Esophagus muscularis mucosa (tissue), 4 donors: Measurements from ENCODE around the gene C19orf18. TPM values are rescaled to one million over a fixed set of nuclear protein-coding genes. Genes with fewer than 3 reads are reported as not detected.
"Not testable (repeated sequence)": the region's sequence is repeated elsewhere in the genome, so short reads cannot be mapped to it uniquely, and the experiment has no call there.

Experiments
- DNase-seq: peaks from one replicate; pipeline ENCODE4 v3.0.0-alpha.2; 2017; ENCODE audit errors: extremely low spot score
- H3K27ac ChIP-seq, 4 donors: fragments of 200-600 bp; sonication (generic); replicated peaks in 1 of 4; 1 replicate in 3 of 4; 2 replicates in 1 of 4; pipeline ENCODE4 v1.5.1; 2016 to 2019; ENCODE audit warnings: mild to moderate bottlenecking in 1 of 4
- H3K27me3 ChIP-seq, 4 donors: fragments of 200-600 bp; sonication (generic); one replicate each; pipeline versions ENCODE4 v1.5.1 to v1.6.0; 2016 to 2019
- H3K36me3 ChIP-seq, 4 donors: fragments of 200-600 bp; sonication (generic); one replicate each; pipeline ENCODE4 v1.5.1; 2016 to 2019
- H3K4me1 ChIP-seq, 4 donors: fragments of 200-600 bp; sonication (generic); one replicate each; pipeline ENCODE4 v1.5.1; 2016 to 2019
- H3K4me3 ChIP-seq, 4 donors: fragments of 200-600 bp; sonication (generic); 1 replicate in 2 of 4; 2 replicates in 2 of 4; pipeline ENCODE4 v1.5.1; 2016 to 2019; ENCODE audit warnings: mild to moderate bottlenecking in 4 of 4, moderate library complexity in 1 of 4
- H3K9me3 ChIP-seq, 4 donors: fragments of 200-600 bp; sonication (generic); 1 replicate in 3 of 4; 2 replicates in 1 of 4; pipeline ENCODE4 v1.5.1; 2016 to 2019
- EP300 ChIP-seq: sonication (generic); formaldehyde crosslinking; IDR thresholded peaks from one replicate; pipeline ENCODE4 v1.6.1; 2017; ENCODE audit warnings: antibody characterized with exemption
- POLR2A ChIP-seq: fragments of 450-650 bp; IDR thresholded peaks from one replicate; pipeline ENCODE4 v1.6.1; 2017; ENCODE audit warnings: antibody characterized with exemption, moderate library complexity, mild to moderate bottlenecking, low read depth
- POLR2AphosphoS5 ChIP-seq, 2 donors: sonication (generic); formaldehyde crosslinking; IDR thresholded peaks; one replicate each; pipeline ENCODE4 v1.6.1; 2017; ENCODE audit warnings: antibody characterized with exemption in 2 of 2
- WGBS: methylation state at CpG from one replicate; pipeline ENCODE4 v1.1.5; 2018; 5-methylcytosine and 5-hydroxymethylcytosine counted together
- intact Hi-C: fragments of 100-400 bp; cut with DNase I; formaldehyde crosslinking; loops from one replicate; pipeline ENCODE4 v1.15.1; 2023
- total RNA-seq, 4 donors: library from RNA; depleted of rRNA; stranded (reverse); fragments of >200 nt; gene quantifications; one replicate each; pipeline versions ENCODE4 v1.1.0 to v1.2.1, GENCODE V29; 2016
- TF ChIP-seq, protein P1 (sequence below), 3 experiments: fragments of 200-600 bp in 2 of 3; fragments of 450-650 bp in 1 of 3; sonication (generic) in 2 of 3; IDR thresholded peaks; one replicate each; pipeline ENCODE4 v1.5.1; 2017 to 2019; ENCODE audit warnings: antibody characterized with exemption in 3 of 3, mild to moderate bottlenecking in 2 of 3, moderate library complexity in 1 of 3

The C19orf18 gene
- total RNA-seq, 4 donors from 2014 or later: 0.40 to 0.84 (median 0.83) TPM; not detected in 1

GRCh38 chr19:57934820-57935665 is 39.3 kb downstream of the C19orf18 start, which contains the start of gene ZNF418:
Gene ZNF418, minus strand, starts transcription at chr19:57935402. Its CDS starts 1,580 bp downstream, at chr19:57933822.
- TF ChIP-seq POLR2AphosphoS5 (IDR thresholded peaks at IDR 0.05): peak in 1 of 2 donors; percentile 74
- TF ChIP-seq, protein P1, sequence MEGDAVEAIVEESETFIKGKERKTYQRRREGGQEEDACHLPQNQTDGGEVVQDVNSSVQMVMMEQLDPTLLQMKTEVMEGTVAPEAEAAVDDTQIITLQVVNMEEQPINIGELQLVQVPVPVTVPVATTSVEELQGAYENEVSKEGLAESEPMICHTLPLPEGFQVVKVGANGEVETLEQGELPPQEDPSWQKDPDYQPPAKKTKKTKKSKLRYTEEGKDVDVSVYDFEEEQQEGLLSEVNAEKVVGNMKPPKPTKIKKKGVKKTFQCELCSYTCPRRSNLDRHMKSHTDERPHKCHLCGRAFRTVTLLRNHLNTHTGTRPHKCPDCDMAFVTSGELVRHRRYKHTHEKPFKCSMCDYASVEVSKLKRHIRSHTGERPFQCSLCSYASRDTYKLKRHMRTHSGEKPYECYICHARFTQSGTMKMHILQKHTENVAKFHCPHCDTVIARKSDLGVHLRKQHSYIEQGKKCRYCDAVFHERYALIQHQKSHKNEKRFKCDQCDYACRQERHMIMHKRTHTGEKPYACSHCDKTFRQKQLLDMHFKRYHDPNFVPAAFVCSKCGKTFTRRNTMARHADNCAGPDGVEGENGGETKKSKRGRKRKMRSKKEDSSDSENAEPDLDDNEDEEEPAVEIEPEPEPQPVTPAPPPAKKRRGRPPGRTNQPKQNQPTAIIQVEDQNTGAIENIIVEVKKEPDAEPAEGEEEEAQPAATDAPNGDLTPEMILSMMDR (IDR thresholded peaks at IDR 0.05): no peak
- Histone ChIP-seq H3K4me1 (peaks cover 4 to 18% (median 13%) of the 10 kb centered on the region in 4 donors), H3K27ac (peak within 1 kb of the TSS; percentile 75 to 88 (median 84)), H3K4me3 (peak within 1 kb of the TSS; percentile 70 to 83 (median 74)), H3K27me3 (no peaks in the 10 kb centered on the region), H3K9me3 (peaks cover 0 to 71% (median 36%) of the 10 kb centered on the region in 4 donors), H3K36me3 (peaks cover 0 to 53% (median 11%) of the 10 kb centered on the region in 4 donors)
- intact Hi-C loops: loop anchor here (5.0 kb wide), 1 partner anchor 67 kb away; the partner anchor contains the start of gene ZNF606
- WGBS: 8% methylated on average over 46 of the region's 54 CpGs
- DNase-seq: no peak

DNA sequence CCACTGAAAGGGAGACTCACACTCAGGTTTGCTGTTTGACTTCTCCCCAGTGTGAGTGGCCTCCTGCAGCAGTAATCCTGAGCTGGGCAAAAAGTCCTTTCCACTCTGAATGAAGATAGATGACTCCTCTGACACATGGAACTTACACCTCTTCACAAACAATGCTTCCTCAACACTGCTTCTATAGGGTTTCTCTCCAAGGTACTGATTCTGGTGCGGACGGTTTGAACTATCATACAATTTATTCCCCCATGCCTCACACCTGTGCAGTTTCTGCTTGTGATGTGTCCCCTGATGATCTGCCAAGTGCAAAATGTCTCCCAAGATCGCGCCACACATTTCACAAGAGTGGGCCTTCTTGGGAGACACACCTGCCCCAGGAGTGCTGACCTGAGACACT is 46.7 kb downstream of the C19orf18 start:
- Histone ChIP-seq H3K27ac (no peak overlapping the region), H3K4me1 (no peaks in the 10 kb centered on the region), H3K9me3 (peaks cover 4 to 81% (median 57%) of the 10 kb centered on the region in 4 donors), H3K4me3 (no peak overlapping the region), H3K36me3 (peaks cover 32 to 65% (median 50%) of the 10 kb centered on the region in 4 donors), H3K27me3 (no peaks in the 10 kb centered on the region)
- intact Hi-C loops: no loop called here
- no peak for DNase-seq
- no peak for TF ChIP-seq POLR2A
- no peak for TF ChIP-seq EP300
- TF ChIP-seq, protein P1 (IDR thresholded peaks at IDR 0.05): no peak
- TF ChIP-seq POLR2AphosphoS5 (IDR thresholded peaks at IDR 0.05): no peak
- WGBS: 100% methylated on average over 4 of the region's 4 CpGs

- intact Hi-C loops, H3K27me3 ChIP-seq, H3K9me3 ChIP-seq: not testable (repeated sequence)
- peaks cover 13 to 21% (median 19%) of the 10 kb centered on the region in 4 donors for H3K4me1 ChIP-seq
- peak within 1 kb of the TSS; percentile 60 to 97 (median 82) for H3K4me3 ChIP-seq
- peak within 1 kb of the TSS; percentile 83 to 88 (median 84) for H3K27ac ChIP-seq
- H3K36me3 ChIP-seq: peaks cover 5 to 37% (median 34%) of the 10 kb centered on the region in 4 donors
- TF ChIP-seq POLR2AphosphoS5 (IDR thresholded peaks at IDR 0.05): peak; percentile 82 to 85
- TF ChIP-seq, protein P1 (IDR thresholded peaks at IDR 0.05): peak; percentile 26 to 44 (median 37)
- under 1% methylated on average over 34 of the region's 51 CpGs for WGBS
- peak; percentile 93 for DNase-seq
Observed at GRCh38 chr19:57916168-57916995, 58.0 kb downstream of the C19orf18 start, which contains the start of gene ZNF417. Gene ZNF417, minus strand, starts transcription at chr19:57916592. Its CDS starts 181 bp downstream, at chr19:57916411.

- TF ChIP-seq, protein P1 (IDR thresholded peaks at IDR 0.05): no peak
- no peak for TF ChIP-seq POLR2AphosphoS5 (IDR thresholded peaks at IDR 0.05)
- TF ChIP-seq POLR2A: no peak
- no peak for TF ChIP-seq EP300
- Histone ChIP-seq H3K9me3 (peaks cover 0 to 21% (median 17%) of the 10 kb centered on the region in 4 donors), H3K4me1 (peaks cover 13 to 21% (median 19%) of the 10 kb centered on the region in 4 donors), H3K36me3 (peaks cover 19 to 38% (median 37%) of the 10 kb centered on the region in 4 donors), H3K4me3 (no peak overlapping the region), H3K27ac (no peak overlapping the region), H3K27me3 (no peaks in the 10 kb centered on the region)
- intact Hi-C loops: no loop called here
- whole genome bisulfite sequencing: 96% methylated on average over 3 of the region's 3 CpGs
- no peak for DNase-seq
Observed at GRCh38 chr19:57914531-57914930, 59.8 kb downstream of the C19orf18 start.

Other genes with a start within 250 kb of the C19orf18 start
- 10 to 100 TPM in 1 of 4 donors, 1 to 10 TPM in 3; 8.3 to 13.4 (median 9.8) TPM for gene ZNF671, start 246.9 kb downstream of the C19orf18 start, total RNA-seq
- gene ZNF776, start 227.7 kb downstream of the C19orf18 start, total RNA-seq: 10 to 100 TPM in 3 of 4 donors, 1 to 10 TPM in 1; 9.8 to 19.1 (median 14.1) TPM
- 10 to 100 TPM; 11.8 to 16.6 (median 13.0) TPM for gene ZNF586, start 204.9 kb downstream of the C19orf18 start, total RNA-seq
- 1 to 10 TPM; 2.9 to 5.0 (median 4.5) TPM for gene ZNF552, start 159.6 kb downstream of the C19orf18 start, total RNA-seq
- gene ZNF587B, start 144.2 kb downstream of the C19orf18 start, total RNA-seq: 10 to 100 TPM in 2 of 4 donors, 1 to 10 TPM in 2; 6.3 to 14.1 (median 9.3) TPM
- gene ZNF587, start 124.7 kb downstream of the C19orf18 start, total RNA-seq: 10 to 100 TPM; 10.9 to 27.8 (median 19.8) TPM
- 1 to 10 TPM; 5.8 to 9.4 (median 7.5) TPM for gene ZNF814, start 85.5 kb downstream of the C19orf18 start, total RNA-seq
- 10 to 100 TPM in 2 of 4 donors, 1 to 10 TPM in 2; 9.1 to 12.9 (median 10.3) TPM for gene ZNF417, start 57.9 kb downstream of the C19orf18 start, total RNA-seq
- gene ZNF418, start 39.1 kb downstream of the C19orf18 start, total RNA-seq: 10 to 100 TPM; 11.6 to 21.2 (median 16.3) TPM
- 1 to 10 TPM; 4.0 to 5.2 (median 4.6) TPM for gene ZNF256, start 26.8 kb downstream of the C19orf18 start, total RNA-seq
- 10 to 100 TPM in 3 of 4 donors, 1 to 10 TPM in 1; 7.6 to 23.3 (median 15.5) TPM for gene ZNF606, start 28.3 kb upstream of the C19orf18 start, total RNA-seq
- not detected for gene ZSCAN1, start 59.5 kb upstream of the C19orf18 start, total RNA-seq
- gene ZNF135, start 84.7 kb upstream of the C19orf18 start, total RNA-seq: 1 to 10 TPM; 5.1 to 9.1 (median 6.6) TPM
- gene ZSCAN18, start 123.7 kb upstream of the C19orf18 start, total RNA-seq: 100 to 1,000 TPM in 3 of 4 donors, 10 to 100 TPM in 1; 93.0 to 141 (median 124) TPM
- 10 to 100 TPM in 2 of 4 donors, 1 to 10 TPM in 2; 8.3 to 14.0 (median 10.8) TPM for gene ZNF329, start 176.3 kb upstream of the C19orf18 start, total RNA-seq
- gene ZNF274, start 208.5 kb upstream of the C19orf18 start, total RNA-seq: 10 to 100 TPM; 18.7 to 27.8 (median 22.8) TPM